ENCODE results near the gene GFAP.

The GFAP gene

DNA sequence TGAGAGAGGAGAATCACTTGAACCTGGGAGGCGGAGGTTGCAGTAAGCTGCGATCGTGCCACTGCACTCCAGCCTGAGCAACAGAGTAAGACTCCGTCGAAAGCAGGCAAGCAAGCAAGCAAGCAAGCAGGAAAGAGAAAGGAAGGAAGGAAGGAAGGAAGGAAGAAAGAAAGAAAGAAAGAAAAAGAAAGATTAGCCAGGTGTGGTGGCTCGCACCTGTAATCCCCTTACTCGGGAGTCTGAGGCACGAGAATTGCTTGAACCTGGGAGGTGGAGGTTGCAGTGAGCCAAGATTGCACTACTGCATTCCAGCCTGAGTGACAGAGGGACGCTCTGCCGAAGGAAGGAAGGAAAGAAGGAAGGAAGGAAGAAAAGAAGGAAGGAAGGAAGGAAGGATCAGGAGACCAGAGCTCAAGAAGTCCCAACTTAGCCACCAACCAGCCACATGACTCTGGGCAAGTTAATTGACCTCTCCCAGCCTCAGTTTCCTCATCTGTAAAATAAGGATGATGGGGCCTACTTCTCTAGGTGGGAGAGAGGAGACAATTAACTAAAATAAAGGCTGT, 6.5 kb downstream of the GFAP start:
- no peak overlapping the region for H3K4me3 ChIP-seq (ENCODE audit: low read depth, low read length)
- TF ChIP-seq, protein P1, sequence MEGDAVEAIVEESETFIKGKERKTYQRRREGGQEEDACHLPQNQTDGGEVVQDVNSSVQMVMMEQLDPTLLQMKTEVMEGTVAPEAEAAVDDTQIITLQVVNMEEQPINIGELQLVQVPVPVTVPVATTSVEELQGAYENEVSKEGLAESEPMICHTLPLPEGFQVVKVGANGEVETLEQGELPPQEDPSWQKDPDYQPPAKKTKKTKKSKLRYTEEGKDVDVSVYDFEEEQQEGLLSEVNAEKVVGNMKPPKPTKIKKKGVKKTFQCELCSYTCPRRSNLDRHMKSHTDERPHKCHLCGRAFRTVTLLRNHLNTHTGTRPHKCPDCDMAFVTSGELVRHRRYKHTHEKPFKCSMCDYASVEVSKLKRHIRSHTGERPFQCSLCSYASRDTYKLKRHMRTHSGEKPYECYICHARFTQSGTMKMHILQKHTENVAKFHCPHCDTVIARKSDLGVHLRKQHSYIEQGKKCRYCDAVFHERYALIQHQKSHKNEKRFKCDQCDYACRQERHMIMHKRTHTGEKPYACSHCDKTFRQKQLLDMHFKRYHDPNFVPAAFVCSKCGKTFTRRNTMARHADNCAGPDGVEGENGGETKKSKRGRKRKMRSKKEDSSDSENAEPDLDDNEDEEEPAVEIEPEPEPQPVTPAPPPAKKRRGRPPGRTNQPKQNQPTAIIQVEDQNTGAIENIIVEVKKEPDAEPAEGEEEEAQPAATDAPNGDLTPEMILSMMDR (IDR thresholded peaks at IDR 0.05; ENCODE audit: borderline replicate concordance, insufficient read depth, low read depth, low read length): no peak

DNA sequence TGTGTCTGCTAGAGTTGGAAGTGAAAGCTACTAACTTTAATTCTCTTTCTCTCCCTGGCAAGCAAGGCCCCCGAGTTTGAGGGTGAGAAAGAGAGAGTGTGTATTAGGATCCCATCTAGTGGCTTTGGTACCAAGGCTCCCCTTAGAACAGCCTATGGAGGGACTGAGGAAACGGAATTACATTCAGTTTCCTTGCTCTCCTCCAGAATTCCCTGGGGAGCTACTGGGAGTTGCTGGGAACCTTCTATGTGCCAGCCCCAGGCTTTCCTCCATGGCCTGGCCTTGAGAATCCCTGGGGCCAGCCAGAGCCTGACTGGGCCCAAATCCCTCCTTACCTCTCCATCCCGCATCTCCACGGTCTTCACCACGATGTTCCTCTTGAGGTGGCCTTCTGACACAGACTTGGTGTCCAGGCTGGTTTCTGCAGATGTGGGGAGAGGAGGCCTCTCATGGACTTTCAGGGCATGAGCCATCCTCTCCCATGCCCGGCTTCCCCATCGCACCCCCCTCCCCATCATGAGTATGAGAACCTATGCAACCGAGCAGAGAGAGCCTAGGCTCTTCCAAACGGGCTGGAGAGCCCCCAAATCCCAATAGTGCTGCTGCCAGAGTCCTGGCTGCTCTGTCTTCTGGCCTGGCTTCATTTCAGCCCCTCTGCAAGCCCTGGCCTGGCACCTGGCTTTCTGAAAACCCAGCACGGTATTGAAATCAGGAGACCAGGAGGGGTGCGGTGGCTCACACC, 7.4 kb downstream of the GFAP start:
- no peak overlapping the region for H3K4me3 ChIP-seq (ENCODE audit: low read depth, low read length)
- TF ChIP-seq, protein P1 (IDR thresholded peaks at IDR 0.05; ENCODE audit: borderline replicate concordance, insufficient read depth, low read depth, low read length): no peak

DNA sequence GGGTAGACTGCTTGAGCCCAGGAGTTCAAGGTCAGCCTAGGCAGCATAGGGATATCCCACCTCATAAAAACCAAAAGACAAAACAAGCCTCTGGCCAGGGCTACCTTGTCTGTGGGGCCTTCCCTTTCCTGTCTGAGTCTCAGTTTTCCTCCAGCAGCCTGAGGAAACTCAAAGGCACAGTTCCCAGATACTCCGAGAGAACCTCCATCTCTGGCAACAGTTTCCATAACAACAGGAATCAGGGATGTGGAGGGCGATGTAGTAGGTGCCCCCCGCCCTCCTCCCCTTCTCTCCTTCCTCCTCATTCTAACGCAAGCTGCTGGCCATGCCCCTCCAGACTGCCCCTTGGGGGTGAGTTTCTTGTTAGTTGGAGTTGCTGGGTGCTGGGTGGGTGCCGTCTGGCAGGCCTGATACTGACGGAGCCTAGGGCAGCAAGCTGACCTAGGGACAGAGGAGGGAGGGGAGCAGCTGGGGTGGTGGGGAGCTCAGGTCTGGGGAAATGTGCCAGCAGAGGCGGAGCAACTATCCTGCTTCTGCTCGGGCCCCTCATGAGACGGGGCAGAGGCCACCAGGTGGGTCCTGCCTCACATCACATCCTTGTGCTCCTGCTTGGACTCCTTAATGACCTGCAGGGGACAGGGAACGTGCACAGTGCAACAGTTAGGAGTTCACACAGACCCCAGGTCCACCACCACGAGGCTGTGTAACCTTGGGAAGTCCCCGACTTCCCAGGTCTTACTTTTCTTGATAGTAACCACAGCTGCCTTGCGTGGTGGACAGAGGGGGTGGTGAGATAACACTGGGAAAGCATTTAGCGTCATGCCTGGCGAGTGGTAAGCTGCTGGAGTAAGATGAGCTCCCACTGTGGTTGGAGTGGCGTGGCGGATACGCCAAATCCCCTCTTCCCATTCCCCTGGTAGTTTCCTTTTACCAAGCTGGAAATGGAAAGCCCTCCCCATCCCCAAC, 8.3 kb downstream of the GFAP start:
- TF ChIP-seq, protein P1 (IDR thresholded peaks at IDR 0.05; ENCODE audit: borderline replicate concordance, insufficient read depth, low read depth, low read length): no peak
- no peak overlapping the region for H3K4me3 ChIP-seq (ENCODE audit: low read depth, low read length)

DNA sequence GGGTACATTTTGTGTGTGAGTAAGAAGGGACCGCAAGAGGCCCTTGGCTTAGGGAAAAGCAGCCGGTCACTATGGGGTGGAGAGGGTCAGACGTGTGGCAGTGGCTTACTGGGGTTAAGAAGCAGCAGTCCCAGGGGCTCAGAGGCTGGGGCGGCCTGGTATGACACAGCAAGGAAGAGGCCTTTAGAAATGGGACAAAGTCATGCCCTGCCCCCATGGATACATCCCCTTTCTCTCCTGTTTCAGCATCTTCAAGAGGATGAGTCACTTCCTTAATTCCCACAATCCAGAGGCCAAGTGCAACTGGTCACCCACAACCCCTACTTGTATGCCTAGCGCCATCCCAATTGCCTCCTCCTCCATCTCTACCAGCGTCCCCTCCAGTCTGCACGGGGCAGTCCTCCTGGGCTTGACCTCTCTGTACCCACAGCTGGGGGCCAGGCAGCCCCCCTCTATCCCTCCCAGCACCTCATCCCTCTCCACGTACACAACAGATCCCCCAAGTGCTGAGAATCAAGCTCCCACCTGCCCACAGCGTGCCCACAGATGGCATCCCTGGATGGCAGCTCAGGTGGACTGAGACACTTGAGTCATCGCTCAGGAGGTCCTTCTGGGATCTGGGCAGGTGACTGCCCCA, 9.2 kb downstream of the GFAP start:
- H3K4me3 ChIP-seq (ENCODE audit: low read depth, low read length): no peak overlapping the region
- TF ChIP-seq, protein P1 (IDR thresholded peaks at IDR 0.05; ENCODE audit: borderline replicate concordance, insufficient read depth, low read depth, low read length): no peak

DNA sequence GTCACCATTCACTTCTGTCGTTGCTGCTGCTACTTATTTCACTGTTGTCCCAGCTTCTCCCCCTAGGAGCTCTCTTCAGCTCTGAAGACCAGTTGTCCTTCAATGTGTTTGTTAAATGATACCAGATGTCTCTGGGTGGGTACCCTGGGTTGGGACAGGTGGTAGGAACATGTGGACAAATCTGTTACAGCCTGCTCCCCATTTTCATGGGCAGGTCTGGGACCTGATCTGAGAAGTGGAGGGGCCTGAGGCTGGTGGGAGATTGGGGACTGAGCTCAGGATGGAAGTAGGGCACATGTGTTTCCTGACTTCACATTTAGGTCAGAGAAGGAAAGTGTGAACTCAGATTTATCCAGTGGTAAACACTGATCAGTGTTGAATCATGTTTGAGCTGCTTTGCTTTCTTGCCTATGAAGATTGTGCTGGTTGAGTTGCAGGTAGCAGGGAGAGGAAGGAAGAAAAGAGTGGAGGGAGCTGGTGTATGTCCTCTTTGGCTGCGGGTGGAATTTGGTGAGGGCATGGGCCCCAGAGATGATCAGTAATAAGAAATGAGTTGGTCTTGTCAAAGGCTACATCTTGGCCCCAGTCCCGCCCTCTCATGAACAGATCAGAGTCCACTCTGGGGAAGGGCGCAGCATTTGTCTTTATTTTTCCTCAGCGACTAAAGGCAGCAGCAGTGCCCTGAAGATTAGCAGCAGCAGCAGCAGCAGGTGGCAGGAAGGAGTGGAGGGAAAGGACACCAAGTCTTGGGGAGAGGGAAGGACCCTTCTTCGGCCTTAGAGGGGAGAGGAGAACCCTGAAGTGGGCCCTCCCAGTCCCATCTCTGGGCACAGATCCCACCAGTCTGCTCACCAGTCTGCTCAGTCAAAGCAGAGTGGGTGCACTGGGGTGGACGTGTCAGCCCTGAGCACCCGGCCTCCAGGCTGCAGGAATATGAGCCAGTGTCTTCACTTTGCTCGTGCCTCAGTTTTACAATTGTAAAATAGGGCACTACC, 10.0 kb downstream of the GFAP start:
- H3K4me3 ChIP-seq (ENCODE audit: low read depth, low read length): no peak overlapping the region
- TF ChIP-seq, protein P1 (IDR thresholded peaks at IDR 0.05; ENCODE audit: borderline replicate concordance, insufficient read depth, low read depth, low read length): no peak

All from GM12875 (cell line).